Vagina (tissue), 2 donors: ENCODE measurements around the gene TMIE. TPM values are rescaled to one million over a fixed set of nuclear protein-coding genes. Genes with fewer than 3 reads are reported as not detected.

Experiments used
- DNase-seq, 2 donors: peaks; one replicate each; pipeline ENCODE4 v3.0.0-alpha.2; 2017; ENCODE audit errors: extremely low spot score in 2 of 2
- H3K27ac ChIP-seq: fragments of 200-600 bp; sonication (generic); one replicate; pipeline ENCODE4 v1.5.1; 2019
- H3K27me3 ChIP-seq: fragments of 200-600 bp; sonication (generic); one replicate; pipeline ENCODE4 v1.5.1; 2019
- H3K36me3 ChIP-seq, 2 donors: fragments of 200-600 bp; sonication (generic); one replicate each; pipeline ENCODE4 v1.5.1; 2017 to 2019
- H3K4me1 ChIP-seq: fragments of 200-600 bp; sonication (generic); one replicate; pipeline ENCODE4 v1.5.1; 2019
- H3K4me3 ChIP-seq, 2 donors: fragments of 200-600 bp; sonication (generic); 1 replicate in 1 of 2; 2 replicates in 1 of 2; pipeline ENCODE4 v1.5.1; 2016 to 2019
- H3K9me3 ChIP-seq: fragments of 200-600 bp; sonication (generic); one replicate; pipeline ENCODE4 v1.5.1; 2019
- POLR2A ChIP-seq, 2 donors: fragments of 450-650 bp; IDR thresholded peaks; one replicate each; pipeline ENCODE4 v1.6.1; 2017; ENCODE audit warnings: antibody characterized with exemption in 2 of 2, mild to moderate bottlenecking in 2 of 2, moderate library complexity in 2 of 2
- POLR2AphosphoS5 ChIP-seq, 2 donors: sonication (generic); formaldehyde crosslinking; IDR thresholded peaks; one replicate each; pipeline ENCODE4 v1.9.0; 2017; ENCODE audit warnings: antibody characterized with exemption in 2 of 2, mild to moderate bottlenecking in 2 of 2, low read depth in 1 of 2; ENCODE audit not compliant: insufficient read depth in 1 of 2
- intact Hi-C: fragments of 100-400 bp; cut with DNase I; formaldehyde crosslinking; loops from one replicate; pipeline ENCODE4 v1.15.1; 2023
- total RNA-seq: library from RNA; depleted of rRNA; stranded (reverse); fragments of >200 nt; gene quantifications from one replicate; pipeline ENCODE4 v1.2.3, GENCODE V29; 2016
- TF ChIP-seq, protein P1 (sequence below), 3 experiments: fragments of 450-650 bp in 2 of 3; fragments of 200-600 bp in 1 of 3; sonication (generic) in 1 of 3; IDR thresholded peaks; one replicate each; pipeline ENCODE4 v1.5.1; 2017 to 2019; ENCODE audit warnings: antibody characterized with exemption in 3 of 3, mild to moderate bottlenecking in 2 of 3, moderate library complexity in 2 of 3

TMIE gene
- total RNA-seq, 1 donor from 2014 or later: 0.74 TPM

DNA sequence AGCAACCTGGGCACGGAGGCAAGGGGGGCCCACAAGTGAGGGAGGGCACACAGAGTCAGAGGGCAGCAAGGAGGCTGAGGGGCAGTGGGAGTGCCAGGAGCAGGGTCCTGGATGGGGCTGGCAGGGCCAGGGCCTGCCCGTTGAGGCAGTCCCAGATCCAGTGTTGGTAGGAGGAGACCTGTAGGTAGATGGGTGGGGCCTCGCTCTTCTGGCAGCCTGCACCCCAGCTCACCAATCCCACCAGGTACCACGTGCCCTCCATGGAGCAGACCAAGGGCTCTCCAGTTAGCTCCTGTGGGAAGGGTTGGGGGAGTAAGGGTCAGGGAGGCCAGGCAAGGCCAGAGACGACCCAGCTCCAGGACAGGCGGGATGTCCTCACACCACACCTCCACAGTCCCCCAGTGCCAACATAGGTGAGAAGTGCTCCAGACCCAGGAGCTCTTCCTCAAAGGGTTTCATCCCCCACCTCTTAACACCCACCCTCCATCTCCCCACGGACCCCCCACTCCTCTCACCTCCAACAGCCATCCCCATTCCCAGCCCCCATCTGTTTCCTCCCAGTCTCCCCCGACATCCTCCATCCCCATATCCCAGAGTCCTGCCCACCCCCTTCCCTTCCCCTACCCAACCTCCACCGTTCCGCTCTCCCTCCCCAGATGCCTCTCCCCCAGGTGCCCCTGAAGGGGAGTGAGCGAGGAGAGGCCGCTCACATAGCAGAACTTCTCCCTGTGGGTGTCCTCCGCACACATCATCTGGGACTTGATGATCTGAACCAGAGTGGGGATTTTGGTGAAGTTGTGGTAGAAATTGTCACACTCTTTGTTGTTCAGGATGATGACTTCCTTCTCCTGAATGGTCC lies 11.2 kb downstream of the TMIE start:
- TF ChIP-seq, protein P1, sequence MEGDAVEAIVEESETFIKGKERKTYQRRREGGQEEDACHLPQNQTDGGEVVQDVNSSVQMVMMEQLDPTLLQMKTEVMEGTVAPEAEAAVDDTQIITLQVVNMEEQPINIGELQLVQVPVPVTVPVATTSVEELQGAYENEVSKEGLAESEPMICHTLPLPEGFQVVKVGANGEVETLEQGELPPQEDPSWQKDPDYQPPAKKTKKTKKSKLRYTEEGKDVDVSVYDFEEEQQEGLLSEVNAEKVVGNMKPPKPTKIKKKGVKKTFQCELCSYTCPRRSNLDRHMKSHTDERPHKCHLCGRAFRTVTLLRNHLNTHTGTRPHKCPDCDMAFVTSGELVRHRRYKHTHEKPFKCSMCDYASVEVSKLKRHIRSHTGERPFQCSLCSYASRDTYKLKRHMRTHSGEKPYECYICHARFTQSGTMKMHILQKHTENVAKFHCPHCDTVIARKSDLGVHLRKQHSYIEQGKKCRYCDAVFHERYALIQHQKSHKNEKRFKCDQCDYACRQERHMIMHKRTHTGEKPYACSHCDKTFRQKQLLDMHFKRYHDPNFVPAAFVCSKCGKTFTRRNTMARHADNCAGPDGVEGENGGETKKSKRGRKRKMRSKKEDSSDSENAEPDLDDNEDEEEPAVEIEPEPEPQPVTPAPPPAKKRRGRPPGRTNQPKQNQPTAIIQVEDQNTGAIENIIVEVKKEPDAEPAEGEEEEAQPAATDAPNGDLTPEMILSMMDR (IDR thresholded peaks at IDR 0.05): no peak
- no peak for TF ChIP-seq POLR2AphosphoS5 (IDR thresholded peaks at IDR 0.05; ENCODE audit: insufficient read depth in 1 of 2, low read depth in 1 of 2)
- TF ChIP-seq POLR2A (IDR thresholded peaks at IDR 0.05): no peak
- H3K27me3 ChIP-seq: no peaks in the 10 kb centered on the region
- intact Hi-C loops: no loop called here
- no peak overlapping the region for H3K27ac ChIP-seq
- DNase-seq: no peak
- no peaks in the 10 kb centered on the region for H3K36me3 ChIP-seq
- H3K4me1 ChIP-seq: no peaks in the 10 kb centered on the region
- no peaks in the 10 kb centered on the region for H3K9me3 ChIP-seq
- H3K4me3 ChIP-seq: no peak overlapping the region

DNA sequence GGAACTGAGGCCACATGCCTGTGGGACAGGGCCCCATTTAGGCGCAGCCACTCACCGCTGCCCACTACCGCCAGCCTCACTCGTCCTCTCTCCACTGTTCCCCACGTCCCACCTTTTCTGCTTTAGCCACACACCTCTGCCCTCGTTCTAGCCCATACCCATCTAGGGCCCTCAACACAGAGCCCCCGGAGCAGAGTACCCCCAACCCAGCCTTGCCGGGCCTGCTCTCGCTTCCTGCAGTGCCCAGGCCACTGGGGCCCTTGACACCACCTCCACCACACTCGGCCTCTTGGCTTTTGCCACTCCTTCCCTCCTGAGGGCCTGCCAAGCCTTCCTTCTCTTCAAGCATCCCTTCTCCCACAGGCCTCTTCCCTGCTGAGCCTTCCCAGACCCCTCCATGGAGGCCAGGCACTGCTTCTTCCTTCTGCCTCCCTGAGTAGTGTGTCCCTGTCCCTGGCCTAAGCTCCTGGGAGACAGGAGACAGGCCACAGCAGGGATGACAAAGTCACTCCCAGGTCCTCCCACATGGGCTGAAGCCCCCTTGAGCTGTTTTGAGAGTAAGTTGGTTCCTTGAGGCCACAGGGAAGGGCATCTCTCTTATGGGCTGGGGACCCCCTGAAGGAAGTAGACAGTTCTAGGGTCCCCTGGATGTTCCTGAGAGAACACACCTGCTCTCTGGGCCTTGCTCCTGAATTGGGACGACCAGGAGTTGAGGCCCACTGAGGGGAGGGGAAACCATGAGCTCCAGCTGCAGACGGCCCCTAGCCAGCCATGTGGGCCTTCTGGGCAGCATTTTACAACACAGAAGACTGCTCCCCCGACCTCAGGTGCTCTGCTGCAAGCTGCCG lies 12.1 kb downstream of the TMIE start:
- DNase-seq: peak in 1 of 2 donors; percentile 82
- Histone ChIP-seq H3K27ac (no peak overlapping the region), H3K27me3 (no peaks in the 10 kb centered on the region), H3K4me3 (no peak overlapping the region), H3K9me3 (no peaks in the 10 kb centered on the region), H3K4me1 (no peaks in the 10 kb centered on the region), H3K36me3 (no peaks in the 10 kb centered on the region)
- TF ChIP-seq, protein P1 (IDR thresholded peaks at IDR 0.05): no peak
- TF ChIP-seq POLR2AphosphoS5 (IDR thresholded peaks at IDR 0.05; ENCODE audit: insufficient read depth in 1 of 2, low read depth in 1 of 2) (no peak), POLR2A (IDR thresholded peaks at IDR 0.05) (no peak)
- intact Hi-C loops: no loop called here

- Histone ChIP-seq H3K27ac (no peak overlapping the region), H3K27me3 (no peaks in the 10 kb centered on the region), H3K4me1 (no peaks in the 10 kb centered on the region), H3K9me3 (no peaks in the 10 kb centered on the region), H3K36me3 (no peaks in the 10 kb centered on the region), H3K4me3 (no peak overlapping the region)
- intact Hi-C loops: no loop called here
- TF ChIP-seq, protein P1 (IDR thresholded peaks at IDR 0.05): no peak
- no peak for TF ChIP-seq POLR2A (IDR thresholded peaks at IDR 0.05)
- TF ChIP-seq POLR2AphosphoS5 (IDR thresholded peaks at IDR 0.05; ENCODE audit: insufficient read depth in 1 of 2, low read depth in 1 of 2): peak in 1 of 2 donors; percentile 9
- DNase-seq: peak in 1 of 2 donors; percentile 65
Measured at GRCh38 chr3:46713898-46714552, 12.8 kb downstream of the TMIE start.

GRCh38 chr3:46714728-46715506 lies 13.7 kb downstream of the TMIE start:
- peak in 1 of 2 donors; percentile 34 for DNase-seq
- TF ChIP-seq POLR2AphosphoS5 (IDR thresholded peaks at IDR 0.05; ENCODE audit: insufficient read depth in 1 of 2, low read depth in 1 of 2): no peak
- TF ChIP-seq, protein P1 (IDR thresholded peaks at IDR 0.05): no peak
- no peak for TF ChIP-seq POLR2A (IDR thresholded peaks at IDR 0.05)
- H3K4me1 ChIP-seq: no peaks in the 10 kb centered on the region

More at GRCh38 chr3:46714728-46715506, 13.7 kb downstream of the TMIE start:
- Histone ChIP-seq H3K27ac (no peak overlapping the region), H3K36me3 (no peaks in the 10 kb centered on the region), H3K9me3 (no peaks in the 10 kb centered on the region), H3K27me3 (no peaks in the 10 kb centered on the region), H3K4me3 (no peak overlapping the region)
- intact Hi-C loops: no loop called here
